ENCODE results near the gene ANKRD44.

ANKRD44 gene

DNA sequence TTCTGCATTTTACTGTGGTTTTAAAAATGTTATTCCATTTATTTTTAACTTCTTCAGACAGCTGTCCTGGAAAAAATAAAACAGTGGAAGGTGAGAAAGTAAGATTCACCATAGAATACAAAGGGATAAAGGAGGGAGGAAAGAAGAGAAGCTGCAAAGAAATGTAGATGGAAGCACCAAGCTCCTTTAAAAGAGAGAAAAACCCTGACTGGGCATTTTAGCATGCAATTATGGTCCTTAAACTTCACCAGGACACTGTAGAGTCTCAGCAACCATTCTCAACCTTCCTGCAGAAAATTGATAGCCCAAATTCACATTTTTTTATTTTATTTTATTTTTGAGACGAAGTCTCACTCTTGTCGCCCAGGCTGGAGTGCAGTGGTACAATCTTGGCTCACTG lies 11.6 kb upstream of the ANKRD44 start:
- DNase-seq (ENCODE audit: low read depth): no peak

DNA sequence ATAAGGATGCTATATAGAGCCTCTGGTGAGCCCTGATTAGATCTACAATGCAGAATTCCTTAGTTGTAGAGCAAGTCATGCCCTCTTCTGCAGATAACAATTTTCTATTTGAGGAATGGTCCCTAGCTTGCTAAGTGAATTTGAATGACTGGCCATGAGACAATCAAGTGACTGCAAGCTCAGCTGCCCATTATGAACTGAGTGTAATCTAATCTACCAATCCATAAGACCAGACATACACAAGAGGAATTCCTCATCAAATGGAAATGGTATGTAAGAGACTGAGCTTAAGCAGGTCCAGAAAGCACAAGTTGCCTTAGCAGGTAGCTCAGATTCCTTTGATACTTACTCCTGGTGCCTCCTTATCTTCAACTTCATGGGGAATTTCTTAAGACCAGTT lies 4.8 kb upstream of the ANKRD44 start:
- no peak for DNase-seq (ENCODE audit: low read depth)

DNA sequence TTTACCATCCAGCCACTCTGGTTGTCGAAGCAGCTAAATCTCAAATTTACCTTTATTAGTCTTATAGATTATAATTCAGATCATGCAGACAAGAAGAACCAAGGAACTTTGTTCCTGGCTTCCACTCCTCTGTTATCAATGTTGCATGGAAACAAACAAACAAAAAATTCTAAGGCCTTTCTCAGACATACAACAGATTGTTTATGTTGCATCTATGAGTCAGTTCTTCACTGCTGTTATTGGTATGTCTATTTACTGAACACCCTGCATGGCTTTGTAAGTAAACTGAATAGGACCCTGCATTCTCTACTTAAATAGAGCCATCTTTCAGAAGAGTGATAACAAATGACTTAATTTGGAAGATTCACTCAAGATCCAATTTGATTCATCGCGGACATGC lies 1.6 kb upstream of the ANKRD44 start:
- no peak for DNase-seq (ENCODE audit: low read depth)

DNA sequence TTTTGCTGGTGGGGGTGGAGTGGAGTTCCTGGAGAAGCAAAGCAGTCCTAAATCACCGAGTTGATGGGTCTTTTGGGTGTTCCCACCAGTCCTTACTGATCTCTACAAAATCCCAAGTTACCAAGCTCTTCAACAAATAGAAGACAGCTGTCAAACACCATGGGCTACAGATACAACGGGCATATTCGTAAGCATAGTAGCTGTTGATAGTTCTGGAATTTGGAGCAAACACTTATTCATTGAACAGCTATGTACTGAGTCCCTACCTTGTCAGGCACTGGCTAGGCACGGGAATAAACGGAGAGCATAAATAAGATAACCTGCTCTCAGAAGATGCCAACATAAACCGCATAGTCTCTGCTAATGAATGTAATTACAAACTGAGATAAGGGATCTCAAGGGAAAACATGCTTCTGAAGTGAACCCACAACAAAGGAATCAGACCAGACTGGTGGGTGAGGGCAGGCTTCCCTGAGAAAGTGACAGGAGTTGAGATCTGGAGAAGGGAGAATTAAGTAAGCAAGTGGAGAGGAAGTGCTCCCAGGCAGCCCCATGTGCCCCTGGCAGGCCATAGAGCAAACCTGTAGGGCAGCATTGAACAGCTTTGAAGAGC lies 947 bp upstream of the ANKRD44 start:
- DNase-seq (ENCODE audit: low read depth): no peak

DNA sequence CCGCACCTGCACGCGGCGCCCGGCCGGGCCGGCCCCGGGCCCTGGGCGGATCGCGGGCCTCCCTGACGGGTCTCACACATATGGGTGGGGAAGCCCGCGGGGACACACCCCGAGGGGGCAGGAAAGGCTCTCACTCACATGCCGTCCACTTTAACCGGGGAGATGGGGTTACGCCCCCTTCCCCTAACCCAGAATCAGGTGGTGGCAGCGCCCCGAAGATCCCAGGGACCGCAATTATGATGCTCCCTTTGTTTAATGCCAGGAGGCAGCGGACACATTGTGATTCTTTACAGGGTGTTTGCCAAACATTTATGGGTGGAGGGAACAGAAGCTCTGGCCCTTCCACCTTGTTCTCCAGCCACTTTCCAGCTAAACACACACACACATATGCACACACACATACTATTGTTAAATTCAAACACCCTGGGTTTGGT lies 424 bp upstream of the ANKRD44 start:
- no peak for DNase-seq (ENCODE audit: low read depth)

DNA sequence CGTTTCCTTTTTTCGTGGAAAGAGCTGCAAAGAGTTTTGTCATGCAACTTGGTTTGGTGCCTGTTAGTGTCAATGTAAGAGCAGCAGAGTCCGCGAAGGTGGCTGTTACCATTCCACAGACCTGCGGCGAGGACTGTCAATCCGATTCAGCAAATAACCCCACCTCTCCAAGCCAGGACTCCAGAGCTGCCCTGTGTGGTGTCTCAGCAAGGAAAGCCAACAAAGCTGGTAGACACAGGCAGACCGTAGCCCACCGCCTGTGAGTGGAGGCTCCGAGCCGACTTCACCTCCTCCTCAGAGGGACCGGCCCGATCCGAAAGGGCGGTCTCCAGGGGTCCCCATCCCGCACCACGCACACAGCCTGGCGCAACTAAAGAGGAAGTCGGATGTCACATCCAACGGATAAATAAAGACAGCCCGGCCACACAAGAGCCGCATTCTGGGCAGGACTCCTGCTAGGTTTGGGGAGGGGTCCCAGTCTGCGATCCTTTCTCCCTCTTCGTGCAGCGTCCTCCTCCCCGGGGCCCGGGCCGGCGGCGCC lies 819 bp downstream of the ANKRD44 start:
- DNase-seq (ENCODE audit: low read depth): peak; percentile 44

DNA sequence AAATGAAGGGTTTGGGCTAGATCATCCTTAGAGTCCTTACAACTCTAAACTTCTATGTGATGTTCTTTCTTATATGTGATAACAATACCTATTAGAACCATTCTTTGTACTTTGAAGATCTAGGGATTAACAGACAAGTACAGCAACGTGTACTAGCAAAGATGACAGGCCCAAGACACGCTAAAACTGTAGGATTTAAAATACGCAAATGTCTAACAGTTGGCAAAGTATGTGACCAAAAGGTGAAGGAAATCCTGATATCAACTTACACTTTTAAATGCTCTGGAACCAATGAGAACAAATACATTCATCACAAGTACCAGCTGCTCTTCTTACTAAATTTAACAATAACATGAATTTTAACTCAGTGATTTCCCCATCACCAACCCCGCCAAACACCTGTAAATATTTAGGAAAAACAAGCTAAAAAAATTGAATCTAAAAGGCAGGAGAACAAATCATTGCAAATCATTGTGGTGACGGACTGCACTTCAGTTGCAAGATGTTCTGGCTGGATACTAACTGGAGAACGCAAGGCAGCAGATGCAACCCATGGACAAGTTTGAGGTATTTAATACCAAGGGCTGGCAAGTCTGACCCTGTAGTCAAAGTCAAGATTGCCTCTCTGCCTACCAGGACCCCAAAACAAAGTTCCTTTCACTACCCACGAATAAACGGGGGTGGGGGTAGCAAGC lies 1.4 kb downstream of the ANKRD44 start:
- DNase-seq (ENCODE audit: low read depth): no peak

DNA sequence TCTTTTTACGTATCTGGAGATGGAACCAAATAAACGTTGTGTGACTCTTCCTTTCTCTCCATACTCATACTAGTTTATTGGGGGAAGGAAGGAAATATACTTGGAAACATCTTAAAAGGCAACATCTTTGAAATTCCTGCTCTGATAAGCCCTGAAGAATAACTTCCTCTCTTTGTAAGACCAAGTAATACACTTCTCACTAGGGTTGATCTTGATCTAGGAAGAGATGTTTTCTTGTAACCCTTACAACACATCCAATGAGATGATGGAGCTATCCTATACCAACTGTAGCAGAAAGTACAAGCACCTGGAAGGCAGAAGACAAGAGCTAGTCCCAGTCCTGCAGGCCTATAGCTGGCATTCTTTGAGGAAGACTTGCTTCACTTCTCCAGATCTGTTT lies 2.0 kb downstream of the ANKRD44 start:
- no peak for DNase-seq (ENCODE audit: low read depth)

DNA sequence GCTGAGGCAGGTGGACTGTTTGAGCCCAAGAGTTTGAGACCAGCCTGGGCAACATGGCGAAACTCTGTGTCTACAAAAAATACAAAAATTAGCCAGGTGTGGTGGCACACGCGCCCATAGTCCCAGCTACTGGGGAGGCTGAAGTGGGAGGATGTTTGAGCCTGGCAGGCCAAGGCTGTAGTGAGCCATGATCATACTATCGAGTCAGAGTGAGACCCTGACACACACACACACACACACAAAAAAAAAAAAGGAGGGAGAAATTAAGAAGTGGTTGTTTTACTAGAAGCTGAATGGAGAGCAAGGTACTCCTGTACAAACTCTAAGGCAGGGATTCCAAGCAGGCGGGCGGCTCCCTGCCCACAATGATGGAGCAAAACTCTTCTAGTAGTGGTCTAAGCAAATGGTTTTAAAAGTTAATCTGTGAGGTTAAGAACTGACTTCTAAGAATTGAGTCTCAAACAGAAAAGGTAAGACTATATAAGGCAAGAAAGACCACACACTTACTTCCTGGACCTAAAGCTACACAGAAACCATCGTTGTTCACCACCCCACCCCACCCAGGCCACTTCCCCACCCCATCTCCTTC lies 2.6 kb downstream of the ANKRD44 start:
- DNase-seq (ENCODE audit: low read depth): no peak

DNA sequence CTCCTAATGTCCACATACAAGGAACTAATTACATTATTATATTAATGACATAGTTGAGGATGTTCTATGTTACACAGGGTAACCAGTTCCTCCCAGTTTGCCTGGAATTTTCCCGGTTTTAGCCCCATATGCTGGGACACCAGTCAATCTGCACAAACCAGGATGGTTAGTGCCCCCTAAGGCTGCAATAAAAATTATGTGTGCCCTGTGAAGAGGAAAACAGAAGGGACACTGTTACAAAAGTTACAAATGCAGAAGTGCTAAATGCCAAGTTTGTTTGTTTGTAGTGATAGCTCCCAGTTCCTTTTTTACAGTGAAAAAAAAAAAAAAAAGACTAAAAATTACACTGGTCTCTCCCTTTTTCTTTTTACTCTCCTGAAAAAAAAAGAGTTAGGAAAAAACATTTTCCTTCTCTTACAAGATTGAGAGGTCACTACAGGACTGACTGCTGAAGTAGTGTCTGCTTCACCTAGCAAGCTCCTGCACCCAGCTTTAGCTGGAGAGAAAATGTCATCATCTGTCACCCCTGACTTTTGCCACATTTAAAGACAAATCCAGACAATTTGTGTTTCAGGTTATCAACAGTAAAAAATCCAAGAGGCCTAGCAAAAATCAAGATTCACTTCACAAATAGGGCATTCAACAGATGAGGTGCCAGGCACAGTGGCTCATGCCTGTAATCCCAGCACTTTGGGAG lies 3.2 kb downstream of the ANKRD44 start:
- no peak for DNase-seq (ENCODE audit: low read depth)

DNA sequence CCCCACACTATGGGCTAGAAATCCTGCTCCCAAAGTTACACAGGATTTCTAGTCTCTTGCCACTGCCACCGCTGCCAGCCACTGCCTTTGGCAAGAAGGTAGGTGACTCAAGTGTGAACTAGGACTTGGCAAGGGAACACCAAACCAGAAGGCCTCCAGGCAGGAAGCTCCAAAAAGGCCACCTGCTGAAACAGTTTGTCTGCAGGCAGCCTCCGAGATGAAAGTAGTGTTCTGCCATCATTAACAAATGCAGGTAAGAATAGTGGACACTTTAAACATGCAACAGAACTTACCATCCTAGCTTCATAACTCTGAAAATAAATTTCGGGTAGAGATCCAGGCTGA lies 3.9 kb downstream of the ANKRD44 start:
- no peak for DNase-seq (ENCODE audit: low read depth)

DNA sequence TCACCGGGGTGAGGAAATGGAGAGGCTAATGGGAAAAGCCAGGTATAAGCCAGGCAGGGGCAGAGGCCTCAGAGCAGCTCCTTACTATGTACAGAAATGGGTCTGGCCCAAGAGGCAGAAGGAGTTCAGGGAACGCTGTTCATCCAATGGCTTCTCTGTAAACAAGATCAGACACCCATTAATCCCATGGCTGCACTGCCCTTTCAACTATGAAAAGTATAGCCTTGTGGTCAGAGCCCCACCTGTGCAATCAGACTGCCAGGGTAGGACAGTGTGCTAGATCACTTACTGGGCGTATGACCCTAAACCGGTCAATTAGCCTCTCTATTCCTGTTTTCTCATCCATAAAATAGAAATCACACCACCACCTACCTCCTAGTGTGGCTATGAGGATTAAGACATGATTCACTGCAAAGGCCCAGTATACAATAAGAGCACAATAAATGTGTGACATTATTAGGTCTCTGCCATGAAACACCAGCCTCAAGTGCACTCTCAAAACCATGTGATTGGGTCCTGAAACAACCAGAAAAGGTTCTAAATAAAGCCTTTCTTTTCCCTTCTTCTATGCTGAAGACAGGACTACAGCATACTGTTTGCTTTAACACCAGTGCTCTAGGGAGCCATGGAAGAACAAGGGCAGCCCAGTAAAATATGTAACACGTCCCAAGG lies 4.4 kb downstream of the ANKRD44 start:
- DNase-seq (ENCODE audit: low read depth): no peak

DNA sequence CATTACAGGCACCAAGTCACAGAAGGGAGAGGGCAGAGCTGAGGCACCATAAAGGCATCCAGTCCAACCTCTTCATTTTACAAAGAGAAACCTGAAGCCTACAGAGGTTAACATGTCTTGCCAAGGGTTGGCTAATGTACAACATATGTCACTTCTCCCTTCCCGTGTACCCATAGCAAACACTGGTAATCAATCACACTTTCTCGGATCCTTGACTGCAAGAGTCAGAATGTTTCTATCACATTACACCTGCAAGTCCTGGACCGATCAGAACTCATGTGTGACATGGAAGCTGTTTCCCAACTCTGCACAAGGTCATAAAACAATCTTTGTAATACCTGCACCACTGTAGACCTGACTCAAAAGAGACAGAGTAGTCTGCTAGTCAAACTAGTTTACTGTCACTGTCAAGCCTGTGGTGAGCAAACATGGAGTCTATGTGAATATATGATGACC lies 6.0 kb downstream of the ANKRD44 start:
- no peak for DNase-seq (ENCODE audit: low read depth)

DNA sequence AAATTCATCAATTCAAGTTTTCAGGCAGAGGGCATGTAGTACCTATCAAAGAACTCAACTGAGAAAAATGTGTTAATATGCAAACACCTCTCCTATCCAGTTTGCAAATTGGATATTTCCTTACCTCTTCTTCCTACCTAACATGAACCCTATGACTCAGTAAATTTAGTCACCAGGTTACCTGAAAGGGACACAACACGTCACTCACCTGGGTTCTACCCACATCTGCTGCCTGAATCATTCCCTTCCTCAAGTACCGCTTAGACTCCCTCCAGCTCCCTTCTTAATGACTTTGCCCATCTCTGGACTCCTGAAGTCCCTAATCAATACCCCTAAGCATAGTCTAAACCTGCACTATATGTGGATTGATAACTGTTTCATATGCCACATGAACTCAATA lies 10.4 kb downstream of the ANKRD44 start:
- no peak for DNase-seq (ENCODE audit: low read depth)

DNA sequence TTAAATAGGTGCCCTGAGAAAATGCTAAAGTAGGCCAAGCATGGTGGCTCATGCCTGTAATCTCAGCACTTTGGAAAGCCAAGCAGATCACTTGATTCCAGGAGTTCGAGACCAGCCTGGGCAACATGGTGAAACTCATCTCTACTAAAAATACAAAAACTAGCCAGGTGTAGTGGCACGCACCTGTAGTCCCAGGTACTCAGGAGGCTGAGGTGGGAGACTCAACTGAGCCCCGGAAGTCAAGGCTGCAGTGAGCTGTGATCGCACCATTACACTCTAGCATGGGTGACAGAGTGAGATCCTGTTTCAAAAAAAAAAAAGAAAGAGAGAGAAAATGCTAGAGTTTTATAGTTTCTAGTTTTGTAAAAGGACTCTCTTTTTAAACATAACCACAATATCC lies 12.0 kb downstream of the ANKRD44 start:
- no peak for DNase-seq (ENCODE audit: low read depth)

DNA sequence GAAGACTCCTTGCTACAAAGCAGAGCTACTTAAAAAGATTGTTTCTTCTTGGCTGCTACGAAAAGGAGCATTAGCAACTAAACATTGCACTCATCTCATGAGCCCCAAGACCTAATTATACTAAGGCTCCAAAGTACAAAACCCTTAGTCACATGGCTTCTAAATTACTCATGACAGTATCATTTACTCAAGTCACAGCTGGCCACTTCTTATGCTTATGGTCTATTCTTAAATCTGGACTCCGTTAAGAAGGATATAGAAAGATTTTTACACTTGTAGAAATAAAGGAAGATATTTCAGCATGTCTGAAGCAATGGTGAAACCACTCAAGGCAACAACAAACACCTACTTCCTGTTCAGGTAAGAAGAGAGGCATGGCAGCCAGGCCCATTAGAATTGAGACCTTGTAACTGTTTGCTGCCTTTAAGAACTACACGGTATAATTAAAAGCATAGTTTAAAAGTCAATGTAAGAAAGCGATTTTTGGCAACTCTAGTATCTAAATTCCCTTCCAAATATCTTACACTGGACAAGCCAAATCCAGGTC lies 12.7 kb downstream of the ANKRD44 start:
- DNase-seq (ENCODE audit: low read depth): no peak

DNA sequence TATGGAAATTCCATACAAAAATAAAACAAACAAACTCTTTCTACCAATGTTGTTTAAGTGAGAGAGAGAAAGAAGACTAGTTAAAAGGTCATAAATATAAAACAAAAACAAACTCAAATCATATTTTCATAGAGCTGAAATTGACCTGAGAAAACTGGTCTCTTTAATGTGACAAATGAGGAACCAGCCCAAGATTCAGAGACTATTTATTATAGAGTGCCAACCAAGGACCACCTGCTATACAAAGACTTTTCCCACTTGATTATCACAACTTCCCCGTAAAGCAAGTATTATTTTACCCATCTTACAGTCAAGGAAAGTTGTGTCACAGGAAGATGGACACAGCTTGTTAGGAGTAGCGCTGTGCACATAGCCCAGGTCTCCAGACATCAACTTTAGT lies 13.3 kb downstream of the ANKRD44 start:
- no peak for DNase-seq (ENCODE audit: low read depth)

DNA sequence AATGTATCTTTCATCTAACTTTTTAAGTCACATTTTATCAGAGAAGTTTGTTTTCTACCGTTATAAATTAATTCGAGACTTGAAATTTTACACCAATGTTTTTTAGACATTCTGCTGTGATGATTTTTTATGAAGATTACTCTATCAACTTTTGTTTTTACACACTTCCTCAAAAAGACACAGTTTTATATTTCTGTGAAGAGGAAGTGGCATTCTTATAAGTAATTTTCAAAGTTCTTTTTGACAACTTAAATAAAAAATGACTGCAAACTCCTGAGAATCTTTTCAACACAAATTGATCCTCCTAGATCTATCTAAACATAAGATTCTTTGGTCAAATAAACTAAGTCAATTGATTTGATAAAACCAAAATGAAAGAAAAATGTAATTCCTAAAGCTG lies 13.7 kb downstream of the ANKRD44 start:
- DNase-seq (ENCODE audit: low read depth): no peak

DNA sequence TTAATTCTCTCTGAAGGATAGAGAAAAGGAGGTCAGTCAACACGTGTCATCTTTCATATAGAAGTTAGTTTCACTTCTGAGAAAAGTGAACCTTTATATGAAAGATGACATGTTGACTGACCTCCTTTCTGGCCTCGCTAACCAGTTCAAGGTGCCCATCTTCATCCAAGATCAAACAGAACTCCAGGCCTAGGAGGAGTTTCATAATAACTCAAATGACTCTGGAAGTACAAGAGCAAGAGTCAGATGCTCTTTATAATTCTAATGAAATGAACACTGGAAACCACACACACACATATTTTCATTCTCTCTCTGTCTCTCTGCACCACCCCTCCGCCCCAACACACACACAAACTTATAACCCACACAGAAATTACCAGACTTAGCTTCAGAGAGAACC lies 16.3 kb downstream of the ANKRD44 start:
- DNase-seq (ENCODE audit: low read depth): no peak

DNA sequence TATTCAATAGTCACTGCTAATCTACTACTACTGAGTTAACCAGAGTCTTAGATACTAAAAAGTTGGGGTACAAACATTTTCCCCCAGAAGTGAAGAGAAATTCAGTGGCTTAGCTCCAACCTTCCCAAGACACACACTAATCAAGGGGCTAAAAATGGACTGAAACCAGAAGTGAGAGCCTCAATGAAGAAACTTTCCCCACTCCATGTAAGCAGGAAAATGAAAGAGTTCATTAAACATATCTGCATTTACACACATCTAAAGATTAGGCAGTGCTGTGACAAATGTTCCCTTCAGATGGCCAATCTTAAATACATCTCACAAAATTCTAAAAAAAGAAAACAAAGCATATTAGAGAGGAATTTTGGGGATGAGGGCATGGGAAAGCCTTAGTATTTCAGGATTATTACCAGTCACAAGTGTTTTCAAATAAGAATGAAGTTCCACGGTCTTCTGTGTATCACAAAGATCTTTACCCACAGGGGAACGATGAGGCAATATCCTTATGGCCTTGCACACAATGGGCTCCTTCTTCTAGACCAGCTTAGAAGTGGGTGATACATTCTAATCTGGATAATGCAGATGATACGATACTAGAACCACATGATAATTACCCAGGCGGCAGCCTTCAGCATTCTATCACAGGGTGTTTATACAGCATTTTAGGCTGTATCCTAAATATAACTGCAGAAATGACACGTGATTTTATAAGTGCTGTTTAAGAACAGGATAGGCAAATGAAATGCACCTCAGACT lies 17.1 kb downstream of the ANKRD44 start:
- DNase-seq (ENCODE audit: low read depth): no peak

DNA sequence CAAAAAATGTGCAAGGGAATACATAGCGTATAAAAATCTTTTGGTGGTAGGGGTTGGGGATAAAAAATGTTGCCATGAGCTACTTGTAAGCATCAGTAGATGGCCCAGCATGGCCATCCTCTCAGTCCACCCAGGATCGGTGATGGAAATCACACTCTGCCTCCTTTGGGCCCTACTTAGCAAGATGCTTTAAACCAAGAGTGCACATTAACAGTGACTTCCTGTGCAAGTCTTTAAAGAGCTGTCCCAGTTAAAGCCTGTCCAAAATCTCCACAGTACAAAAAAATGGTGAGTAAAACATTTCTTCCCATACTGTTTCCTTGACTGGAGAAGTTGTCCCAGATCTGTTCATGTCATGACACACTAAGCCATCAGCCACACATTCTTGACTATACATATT lies 18.0 kb downstream of the ANKRD44 start:
- DNase-seq (ENCODE audit: low read depth): no peak

All from activated T-helper 1 cell treated with Interleukin-2 at 50 U/mL for 16 hours (primary cell).